ENCODE data around the gene SRRM1. TPM values are rescaled to one million over a fixed set of nuclear protein-coding genes. Genes with fewer than 3 reads are reported as not detected.

The SRRM1 gene
- total RNA-seq, 2 experiments from 2014 or later: 183 to 191 TPM

- ChIA-PET POLR2A (no interaction called here), CTCF (interaction anchor here (1.0 to 1.3 kb wide), 3 partner anchors 11 to 206 kb away, joined by 3 to 4 read pairs (median 3); partner anchors contain the start of gene NIPAL3)
- Mint-ChIP-seq H3K27me3 (peaks cover 40% of the 10 kb centered on the region), H3K4me3 (no peak overlapping the region), H3K27ac (no peak overlapping the region), H3K9me3 (no peaks in the 10 kb centered on the region), H3K4me1 (no peaks in the 10 kb centered on the region), H3K36me3 (ENCODE audit: low read depth) (no peaks in the 10 kb centered on the region)
- no peak for DNase-seq
Measured at GRCh38 chr1:24621121-24621520, 22.0 kb upstream of the SRRM1 start.

GRCh38 chr1:24622218-24622617, 20.9 kb upstream of the SRRM1 start:
- Mint-ChIP-seq H3K4me3 (no peak overlapping the region), H3K9me3 (no peaks in the 10 kb centered on the region), H3K27ac (no peak overlapping the region), H3K4me1 (no peaks in the 10 kb centered on the region), H3K27me3 (peaks cover 31% of the 10 kb centered on the region), H3K36me3 (ENCODE audit: low read depth) (no peaks in the 10 kb centered on the region)
- ChIA-PET CTCF (no interaction called here), POLR2A (no interaction called here)
- DNase-seq: no peak

- POLR2A ChIA-PET: interaction anchor here (0.6 kb wide), 1 partner anchor 239 kb away, joined by 3 read pairs; no protein-coding TSS in a partner anchor
- Mint-ChIP-seq H3K27me3 (peaks cover 22% of the 10 kb centered on the region), H3K4me3 (no peak overlapping the region), H3K36me3 (ENCODE audit: low read depth) (no peaks in the 10 kb centered on the region), H3K4me1 (peaks cover 2% of the 10 kb centered on the region), H3K9me3 (no peaks in the 10 kb centered on the region), H3K27ac (no peak overlapping the region)
- no peak for DNase-seq
- CTCF ChIA-PET: interaction anchor here (0.6 kb wide), 1 partner anchor 297 kb away, joined by 3 read pairs; no protein-coding TSS in a partner anchor
Measured at GRCh38 chr1:24632832-24633175, 10.3 kb upstream of the SRRM1 start.

- H3K4me1 Mint-ChIP-seq: peaks cover 7% of the 10 kb centered on the region
- H3K9me3 Mint-ChIP-seq: no peaks in the 10 kb centered on the region
- no peaks in the 10 kb centered on the region for H3K36me3 Mint-ChIP-seq (ENCODE audit: low read depth)
- DNase-seq: peak; percentile 35
- H3K27me3 Mint-ChIP-seq: peaks cover 17% of the 10 kb centered on the region
- ChIA-PET POLR2A (no interaction called here), CTCF (interaction anchor here (0.6 to 1.8 kb wide), 2 partner anchors 94 to 138 kb away, joined by 4 to 6 read pairs; no protein-coding TSS in a partner anchor)
- H3K4me3 Mint-ChIP-seq: no peak overlapping the region
- H3K27ac Mint-ChIP-seq: no peak overlapping the region
Measured at GRCh38 chr1:24635195-24635843, 7.8 kb upstream of the SRRM1 start.

GRCh38 chr1:24636661-24637357, 6.3 kb upstream of the SRRM1 start:
- Mint-ChIP-seq H3K4me3 (no peak overlapping the region), H3K36me3 (ENCODE audit: low read depth) (peaks cover 2% of the 10 kb centered on the region), H3K9me3 (no peaks in the 10 kb centered on the region), H3K27me3 (peaks cover 15% of the 10 kb centered on the region), H3K27ac (no peak overlapping the region), H3K4me1 (peaks cover 21% of the 10 kb centered on the region)
- ChIA-PET CTCF (interaction anchor here (1.3 to 1.8 kb wide), 3 partner anchors 24 to 221 kb away, joined by 3 to 6 read pairs (median 4); partner anchors contain the start of gene NIPAL3), POLR2A (no interaction called here)
- DNase-seq: no peak

GRCh38 chr1:24639094-24639493, 4.0 kb upstream of the SRRM1 start:
- Mint-ChIP-seq H3K9me3 (no peaks in the 10 kb centered on the region), H3K4me3 (no peak overlapping the region), H3K27me3 (peaks cover 15% of the 10 kb centered on the region), H3K4me1 (peaks cover 22% of the 10 kb centered on the region), H3K36me3 (ENCODE audit: low read depth) (peaks cover 4% of the 10 kb centered on the region), H3K27ac (peak overlapping the region; percentile 6)
- POLR2A ChIA-PET: no interaction called here
- DNase-seq: no peak
- CTCF ChIA-PET: interaction anchor here (1.3 kb wide), 1 partner anchor 224 kb away, joined by 3 read pairs; the partner anchor contains the start of gene NIPAL3

GRCh38 chr1:24639881-24640280, 3.2 kb upstream of the SRRM1 start:
- no peak overlapping the region for H3K4me3 Mint-ChIP-seq

GRCh38 chr1:24640288-24640687, 2.8 kb upstream of the SRRM1 start:
- Mint-ChIP-seq H3K4me3 (peak overlapping the region; percentile 43), H3K9me3 (no peaks in the 10 kb centered on the region), H3K36me3 (ENCODE audit: low read depth) (peaks cover 9% of the 10 kb centered on the region), H3K27me3 (peaks cover 13% of the 10 kb centered on the region), H3K4me1 (peaks cover 32% of the 10 kb centered on the region), H3K27ac (peak overlapping the region; percentile 100)
- CTCF ChIA-PET: interaction anchor here (0.6 to 1.3 kb wide), 4 partner anchors 29 to 803 kb away, joined by 3 read pairs; partner anchors contain the start of gene NIPAL3
- no peak for DNase-seq
- POLR2A ChIA-PET: no interaction called here

More at GRCh38 chr1:24639881-24640280, 3.2 kb upstream of the SRRM1 start:
- ChIA-PET CTCF (interaction anchor here (0.6 to 1.3 kb wide), 3 partner anchors 30 to 804 kb away, joined by 3 read pairs; partner anchors contain the start of gene NIPAL3), POLR2A (no interaction called here)
- Mint-ChIP-seq H3K9me3 (no peaks in the 10 kb centered on the region), H3K27ac (no peak overlapping the region), H3K36me3 (ENCODE audit: low read depth) (peaks cover 5% of the 10 kb centered on the region), H3K4me1 (peaks cover 30% of the 10 kb centered on the region), H3K27me3 (peaks cover 15% of the 10 kb centered on the region)
- DNase-seq: no peak

GRCh38 chr1:24641646-24642151, 1.4 kb upstream of the SRRM1 start:
- POLR2A ChIA-PET: interaction anchor here (0.6 to 0.7 kb wide), 2 partner anchors 177 to 264 kb away, joined by 3 to 4 read pairs; no protein-coding TSS in a partner anchor
- CTCF ChIA-PET: interaction anchor here (0.5 to 1.2 kb wide), 4 partner anchors 11 to 249 kb away, joined by 3 read pairs; no protein-coding TSS in a partner anchor
- no peaks in the 10 kb centered on the region for H3K9me3 Mint-ChIP-seq
- DNase-seq: peak; percentile 28
- peaks cover 4% of the 10 kb centered on the region for H3K27me3 Mint-ChIP-seq
- H3K4me3 Mint-ChIP-seq: peak overlapping the region; percentile 97
- H3K4me1 Mint-ChIP-seq: peaks cover 43% of the 10 kb centered on the region
- peaks cover 20% of the 10 kb centered on the region for H3K36me3 Mint-ChIP-seq (ENCODE audit: low read depth)
- peak overlapping the region; percentile 100 for H3K27ac Mint-ChIP-seq

GRCh38 chr1:24643363-24644099, 429 bp downstream of the SRRM1 start:
- no peaks in the 10 kb centered on the region for H3K27me3 Mint-ChIP-seq
- DNase-seq: peak; percentile 31
- H3K4me3 Mint-ChIP-seq: peak overlapping the region; percentile 97
- ChIA-PET CTCF (interaction anchor here (0.9 to 1.3 kb wide), 2 partner anchors 102 to 228 kb away, joined by 3 to 4 read pairs; partner anchors contain the start of genes CLIC4 and NIPAL3), POLR2A (no interaction called here)
- peaks cover 55% of the 10 kb centered on the region for H3K4me1 Mint-ChIP-seq
- H3K27ac Mint-ChIP-seq: peak overlapping the region; percentile 100
- peaks cover 37% of the 10 kb centered on the region for H3K36me3 Mint-ChIP-seq (ENCODE audit: low read depth)
- H3K9me3 Mint-ChIP-seq: no peaks in the 10 kb centered on the region

- no peak for DNase-seq
- CTCF ChIA-PET: interaction anchor here (1.3 kb wide), 1 partner anchor 101 kb away, joined by 3 read pairs; the partner anchor contains the start of gene CLIC4
- H3K27me3 Mint-ChIP-seq: no peaks in the 10 kb centered on the region
- peak overlapping the region; percentile 97 for H3K4me3 Mint-ChIP-seq
- peak overlapping the region; percentile 100 for H3K27ac Mint-ChIP-seq
- H3K4me1 Mint-ChIP-seq: peaks cover 59% of the 10 kb centered on the region
- no peaks in the 10 kb centered on the region for H3K9me3 Mint-ChIP-seq
- H3K36me3 Mint-ChIP-seq (ENCODE audit: low read depth): peaks cover 42% of the 10 kb centered on the region
- POLR2A ChIA-PET: interaction anchor here (0.6 kb wide), 1 partner anchor 158 kb away, joined by 3 read pairs; no protein-coding TSS in a partner anchor
Measured at GRCh38 chr1:24644100-24644384, 940 bp downstream of the SRRM1 start.

GRCh38 chr1:24648919-24649318, 5.8 kb downstream of the SRRM1 start:
- H3K4me1 Mint-ChIP-seq: peaks cover 45% of the 10 kb centered on the region
- POLR2A ChIA-PET: no interaction called here
- H3K27me3 Mint-ChIP-seq: no peaks in the 10 kb centered on the region
- H3K36me3 Mint-ChIP-seq (ENCODE audit: low read depth): peaks cover 78% of the 10 kb centered on the region
- CTCF ChIA-PET: interaction anchor here (1.0 kb wide), 1 partner anchor 22 kb away, joined by 3 read pairs; no protein-coding TSS in a partner anchor
- H3K27ac Mint-ChIP-seq: no peak overlapping the region
- H3K9me3 Mint-ChIP-seq: no peaks in the 10 kb centered on the region
- DNase-seq: no peak
- H3K4me3 Mint-ChIP-seq: no peak overlapping the region

Measured in activated CD4-positive, alpha-beta T cell treated with anti-CD3 and anti-CD28 coated beads, Interleukin-2, amount 10 ng/mL, durations not matched to agents 7 days and 5 days (primary cell).